B cell (primary cell): ENCODE results near the gene SLC29A3.

Experiments
- CTCF ChIP-seq: fragments of 200-600 bp; IDR thresholded peaks from one replicate; pipeline ENCODE4 v1.8.0; 2022; ENCODE audit warnings: antibody characterized with exemption, mild to moderate bottlenecking
- EZH2 ChIP-seq: IDR thresholded peaks from 2 replicates; pipeline ENCODE4 v1.6.1; 2012; ENCODE audit warnings: borderline replicate concordance, low read depth, mild to moderate bottlenecking, moderate library complexity, low read length; ENCODE audit not compliant: insufficient read depth, poor library complexity, severe bottlenecking

GRCh38 chr10:71390921-71391690 is 72.0 kb downstream of the SLC29A3 start:
- no peak for TF ChIP-seq CTCF
- TF ChIP-seq EZH2 = no peak
